Tibial artery (tissue), 4 donors: ENCODE measurements around the gene ADCY9.

ENCODE experiments used
- DNase-seq, 2 donors: peaks; one replicate each; pipeline ENCODE4 v3.0.0-alpha.2; 2019
- H3K27ac ChIP-seq, 2 donors: fragments of 200-600 bp; sonication (generic) in 1 of 2; 1 replicate in 1 of 2; 2 replicates in 1 of 2; pipeline ENCODE4 v1.5.1; 2018 to 2019; ENCODE audit warnings: mild to moderate bottlenecking in 1 of 2
- H3K27me3 ChIP-seq, 2 donors: fragments of 200-600 bp; sonication (generic) in 1 of 2; one replicate each; pipeline versions ENCODE4 v1.5.1 to v1.6.0; 2016 to 2019
- H3K36me3 ChIP-seq, 3 donors: fragments of 200-600 bp; sonication (generic) in 2 of 3; one replicate each; pipeline ENCODE4 v1.5.1; 2016 to 2019; ENCODE audit warnings: mild to moderate bottlenecking in 2 of 3
- H3K4me1 ChIP-seq, 4 donors: fragments of 200-600 bp; sonication (generic) in 2 of 4; 1 replicate in 3 of 4; 2 replicates in 1 of 4; pipeline ENCODE4 v1.5.1; 2016 to 2019
- H3K4me3 ChIP-seq, 2 donors: fragments of 200-600 bp; sonication (generic) in 1 of 2; 1 replicate in 1 of 2; 2 replicates in 1 of 2; pipeline ENCODE4 v1.5.1; 2018 to 2019; ENCODE audit warnings: mild to moderate bottlenecking in 2 of 2
- H3K9me3 ChIP-seq, 3 donors: fragments of 200-600 bp; sonication (generic) in 1 of 3; one replicate each; pipeline ENCODE4 v1.5.1; 2016 to 2019
- CTCF ChIP-seq, 2 experiments: fragments of 200-600 bp in 1 of 2; fragments of 450-650 bp in 1 of 2; IDR thresholded peaks; one replicate each; pipeline ENCODE4 v1.5.1; 2017 to 2019; ENCODE audit warnings: antibody characterized with exemption in 2 of 2, mild to moderate bottlenecking in 1 of 2, moderate library complexity in 1 of 2
- intact Hi-C: fragments of 100-400 bp; cut with DNase I; formaldehyde crosslinking; loops from one replicate; pipeline ENCODE4 v1.15.0; 2023; ENCODE audit warnings: low total_unique reads

Gene ADCY9

GRCh38 chr16:3912897-3913296 is 203.3 kb downstream of the ADCY9 start:
- Histone ChIP-seq H3K4me3 (no peak overlapping the region), H3K36me3 (no peaks in the 10 kb centered on the region), H3K4me1 (no peaks in the 10 kb centered on the region), H3K27me3 (no peaks in the 10 kb centered on the region), H3K9me3 (no peaks in the 10 kb centered on the region), H3K27ac (no peak overlapping the region)
- intact Hi-C loops, result no loop called here
- no peak for TF ChIP-seq CTCF (IDR thresholded peaks at IDR 0.05)
- no peak for DNase-seq
